Measurements from ENCODE around the gene PROCR. TPM values are rescaled to one million over a fixed set of nuclear protein-coding genes. Genes with fewer than 3 reads are reported as not detected.
"Not testable (repeated sequence)": the region's sequence is repeated elsewhere in the genome, so short reads cannot be mapped to it uniquely, and the experiment has no call there.

The PROCR gene
- total and polyA plus RNA-seq, 5 donors from 2014 or later = 1.00 to 3.7 (median 1.7) TPM; not detected in 1

DNA sequence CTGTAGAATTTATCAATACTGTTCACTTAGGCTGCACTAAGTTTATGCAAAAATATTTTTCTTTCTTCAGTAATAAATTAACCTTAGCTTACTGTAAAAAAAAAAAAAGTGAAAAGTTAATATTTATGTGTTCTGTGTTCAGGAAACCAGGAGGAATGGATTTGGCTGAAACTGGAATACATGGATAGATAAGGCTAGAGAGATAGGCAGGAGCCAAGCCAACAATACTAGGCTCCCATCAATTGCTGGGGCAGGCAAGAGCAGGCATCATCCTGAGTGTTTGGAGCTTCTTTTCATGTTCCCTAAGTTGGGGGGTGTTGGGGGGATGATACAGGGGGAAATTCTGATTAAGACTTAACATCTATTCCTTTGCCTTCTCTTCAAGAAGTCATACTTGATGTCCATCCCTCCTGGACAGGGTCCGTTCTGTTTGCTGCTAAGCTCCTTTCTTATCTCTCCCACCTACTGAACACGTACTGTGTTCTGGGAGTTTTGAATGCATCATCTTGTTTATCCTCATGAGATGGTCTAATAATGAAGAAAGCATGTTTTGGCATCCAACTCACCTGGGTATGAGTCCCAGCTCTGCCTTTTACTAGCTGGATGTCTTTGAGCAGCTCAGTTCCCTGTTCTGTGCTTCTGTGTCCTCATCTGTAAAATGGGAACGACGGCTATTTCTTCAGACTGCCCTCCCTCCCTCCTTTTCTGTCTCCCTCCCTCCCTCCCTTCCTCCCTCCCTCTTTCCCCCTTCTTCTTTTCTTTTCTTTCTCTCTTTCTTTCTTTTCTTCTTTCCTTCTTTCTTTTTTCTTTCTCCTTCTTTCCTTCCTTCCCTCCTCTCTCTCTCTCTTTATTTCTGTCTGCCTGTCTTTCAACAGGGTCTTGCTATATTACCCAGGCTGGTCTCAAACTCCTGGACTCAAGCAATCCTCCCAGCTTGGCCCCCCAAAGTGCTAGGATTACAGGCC is 6.4 kb upstream of the PROCR start:
- Mint-ChIP-seq H3K27ac (no peak overlapping the region), H3K36me3 (peaks cover 18% of the 10 kb centered on the region), H3K4me1 (peaks cover 0 to 16% (median 3%) of the 10 kb centered on the region in 4 donors), H3K27me3 (peaks cover 5% of the 10 kb centered on the region), H3K9me3 (peaks cover 0 to 14% (median 4%) of the 10 kb centered on the region in 7 donors), H3K4me3 (no peak overlapping the region)
- Histone ChIP-seq H3K27ac (ENCODE audit: insufficient read depth, low read length, poor library complexity, severe bottlenecking) (no peak overlapping the region), H3K36me3 (ENCODE audit: control insufficient read depth, insufficient read depth, low read length) (no peaks in the 10 kb centered on the region), H3K9me3 (ENCODE audit: control insufficient read depth in 2 of 2, low read length in 2 of 2) (no peaks in the 10 kb centered on the region), H3K4me3 (ENCODE audit: low read depth, low read length) (no peak overlapping the region), H3K4me1 (ENCODE audit: control insufficient read depth, insufficient read depth, low read length, poor library complexity, severe bottlenecking) (no peaks in the 10 kb centered on the region), H3K27me3 (ENCODE audit: control insufficient read depth, insufficient read depth, low read length) (no peaks in the 10 kb centered on the region)
- no peak for DNase-seq
- no peak for ATAC-seq (ENCODE audit: low read depth in 2 of 2)

DNA sequence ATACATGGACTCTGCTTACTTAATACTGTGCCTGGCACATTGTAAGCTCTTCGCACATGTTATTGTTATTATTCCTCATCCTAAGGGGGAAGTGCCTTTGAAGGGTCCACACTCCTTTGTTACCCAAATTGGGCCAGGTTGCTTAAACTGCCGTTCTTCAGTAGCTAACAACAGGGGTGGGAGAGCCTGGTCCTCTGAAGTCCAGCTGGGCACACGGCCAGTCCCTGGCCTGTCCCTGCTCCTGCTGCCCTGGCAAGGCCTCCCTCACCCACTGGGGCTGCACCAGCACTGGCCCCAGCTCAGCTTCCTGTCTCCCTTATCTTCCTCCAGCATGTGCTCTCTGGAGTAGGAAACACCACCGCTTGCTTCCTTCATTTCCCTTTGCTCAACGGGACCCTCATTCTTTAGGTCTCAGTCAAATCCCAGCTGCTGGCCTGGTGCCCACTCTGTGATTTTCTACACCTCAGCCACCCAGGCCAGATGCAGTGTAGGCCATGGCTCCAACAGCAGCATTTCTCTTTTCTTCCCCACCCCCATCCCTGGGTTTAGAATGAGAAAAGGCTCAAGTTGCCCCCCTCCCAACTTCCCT is 5.5 kb upstream of the PROCR start:
- Mint-ChIP-seq H3K36me3 (peaks cover 18% of the 10 kb centered on the region), H3K4me3 (no peak overlapping the region), H3K4me1 (peaks cover 0 to 13% (median 3%) of the 10 kb centered on the region in 4 donors), H3K27me3 (peaks cover 10% of the 10 kb centered on the region), H3K27ac (peak overlapping the region in 1 of 3 donors; percentile 49), H3K9me3 (peaks cover 0 to 14% (median 4%) of the 10 kb centered on the region in 7 donors)
- Histone ChIP-seq H3K4me3 (ENCODE audit: low read depth, low read length) (no peak overlapping the region), H3K36me3 (ENCODE audit: control insufficient read depth, insufficient read depth, low read length) (no peaks in the 10 kb centered on the region), H3K27ac (ENCODE audit: insufficient read depth, low read length, poor library complexity, severe bottlenecking) (no peak overlapping the region), H3K9me3 (ENCODE audit: control insufficient read depth in 2 of 2, low read length in 2 of 2) (no peaks in the 10 kb centered on the region), H3K27me3 (ENCODE audit: control insufficient read depth, insufficient read depth, low read length) (no peaks in the 10 kb centered on the region), H3K4me1 (ENCODE audit: control insufficient read depth, insufficient read depth, low read length, poor library complexity, severe bottlenecking) (no peaks in the 10 kb centered on the region)
- no peak for DNase-seq
- no peak for ATAC-seq (ENCODE audit: low read depth in 2 of 2)

DNA sequence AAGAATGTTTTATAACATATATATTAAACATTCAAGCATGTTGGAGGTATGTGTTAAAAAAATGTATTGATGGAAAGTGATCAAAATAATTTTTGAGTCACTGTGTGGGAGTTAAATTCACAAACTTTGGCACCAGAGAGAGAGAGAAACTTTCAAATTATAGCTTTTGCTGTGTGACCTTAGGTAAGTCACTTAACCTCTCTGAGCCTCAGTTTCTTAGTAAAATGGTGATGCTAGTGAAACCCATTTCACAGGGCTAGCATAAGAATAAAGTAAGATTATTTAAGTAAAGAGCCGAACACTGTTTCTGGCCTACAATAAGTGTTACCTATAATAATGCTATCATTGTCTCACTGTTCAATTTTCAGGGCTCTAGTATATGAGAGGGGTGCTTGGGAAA is 4.1 kb upstream of the PROCR start:
- Mint-ChIP-seq H3K27me3 (peaks cover 10% of the 10 kb centered on the region), H3K27ac (no peak overlapping the region), H3K4me3 (no peak overlapping the region), H3K4me1 (peaks cover 0 to 18% (median 5%) of the 10 kb centered on the region in 4 donors), H3K9me3 (peaks cover 0 to 14% (median 2%) of the 10 kb centered on the region in 7 donors), H3K36me3 (peaks cover 15% of the 10 kb centered on the region)
- no peak for DNase-seq
- H3K27me3 ChIP-seq (ENCODE audit: control insufficient read depth, insufficient read depth, low read length) = no peaks in the 10 kb centered on the region
- no peak for ATAC-seq (ENCODE audit: low read depth in 2 of 2)
- no peaks in the 10 kb centered on the region for H3K36me3 ChIP-seq (ENCODE audit: control insufficient read depth, insufficient read depth, low read length)
- no peak overlapping the region for H3K27ac ChIP-seq (ENCODE audit: insufficient read depth, low read length, poor library complexity, severe bottlenecking)
- no peaks in the 10 kb centered on the region for H3K9me3 ChIP-seq (ENCODE audit: control insufficient read depth in 2 of 2, low read length in 2 of 2)
- peaks cover 5% of the 10 kb centered on the region for H3K4me1 ChIP-seq (ENCODE audit: control insufficient read depth, insufficient read depth, low read length, poor library complexity, severe bottlenecking)
- no peak overlapping the region for H3K4me3 ChIP-seq (ENCODE audit: low read depth, low read length)

- ATAC-seq (ENCODE audit: low read depth in 2 of 2); H3K36me3 Mint-ChIP-seq: not testable (repeated sequence)
- peaks cover 0 to 19% (median 7%) of the 10 kb centered on the region in 4 donors for H3K4me1 Mint-ChIP-seq
Measured at GRCh38 chr20:35168701-35169409, 3.0 kb upstream of the PROCR start.

DNA sequence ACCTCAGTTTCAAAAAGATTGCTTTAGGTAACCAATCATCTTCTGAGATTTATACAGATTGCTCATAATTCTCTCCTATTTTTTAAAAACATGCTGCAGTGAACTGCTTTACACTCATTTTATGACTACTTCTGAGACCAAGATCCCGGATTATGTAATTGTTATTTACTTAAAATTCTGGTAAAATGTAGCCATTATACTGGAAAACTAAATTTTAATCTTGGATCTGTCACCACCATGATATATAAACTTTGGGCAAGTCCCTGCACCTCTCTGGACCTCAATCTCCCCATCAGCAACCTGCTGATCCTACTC is 477 bp upstream of the PROCR start:
- Histone ChIP-seq H3K9me3 (ENCODE audit: control insufficient read depth in 2 of 2, low read length in 2 of 2) (no peaks in the 10 kb centered on the region), H3K27me3 (ENCODE audit: control insufficient read depth, insufficient read depth, low read length) (no peaks in the 10 kb centered on the region), H3K27ac (ENCODE audit: insufficient read depth, low read length, poor library complexity, severe bottlenecking) (no peak overlapping the region), H3K4me3 (ENCODE audit: low read depth, low read length) (no peak overlapping the region), H3K36me3 (ENCODE audit: control insufficient read depth, insufficient read depth, low read length) (no peaks in the 10 kb centered on the region), H3K4me1 (ENCODE audit: control insufficient read depth, insufficient read depth, low read length, poor library complexity, severe bottlenecking) (peaks cover 5% of the 10 kb centered on the region)
- ATAC-seq (ENCODE audit: low read depth in 2 of 2) = no peak
- Mint-ChIP-seq H3K27me3 (peaks cover 5% of the 10 kb centered on the region), H3K36me3 (peaks cover 6% of the 10 kb centered on the region), H3K27ac (no peak overlapping the region), H3K4me3 (peak overlapping the region in 1 of 4 donors; percentile 65), H3K4me1 (peaks cover 0 to 18% (median 9%) of the 10 kb centered on the region in 4 donors), H3K9me3 (peaks cover 0 to 1% (median 0%) of the 10 kb centered on the region in 7 donors)
- no peak for DNase-seq

More at GRCh38 chr20:35168701-35169409, 3.0 kb upstream of the PROCR start:
- not testable (repeated sequence) for H3K27ac ChIP-seq (ENCODE audit: insufficient read depth, low read length, poor library complexity, severe bottlenecking); H3K9me3 Mint-ChIP-seq; DNase-seq; H3K27ac Mint-ChIP-seq; H3K4me3 Mint-ChIP-seq; H3K36me3 ChIP-seq (ENCODE audit: control insufficient read depth, insufficient read depth, low read length); H3K4me3 ChIP-seq (ENCODE audit: low read depth, low read length); H3K9me3 ChIP-seq (ENCODE audit: control insufficient read depth in 2 of 2, low read length in 2 of 2); H3K27me3 Mint-ChIP-seq; H3K27me3 ChIP-seq (ENCODE audit: control insufficient read depth, insufficient read depth, low read length); H3K4me1 ChIP-seq (ENCODE audit: control insufficient read depth, insufficient read depth, low read length, poor library complexity, severe bottlenecking)

DNA sequence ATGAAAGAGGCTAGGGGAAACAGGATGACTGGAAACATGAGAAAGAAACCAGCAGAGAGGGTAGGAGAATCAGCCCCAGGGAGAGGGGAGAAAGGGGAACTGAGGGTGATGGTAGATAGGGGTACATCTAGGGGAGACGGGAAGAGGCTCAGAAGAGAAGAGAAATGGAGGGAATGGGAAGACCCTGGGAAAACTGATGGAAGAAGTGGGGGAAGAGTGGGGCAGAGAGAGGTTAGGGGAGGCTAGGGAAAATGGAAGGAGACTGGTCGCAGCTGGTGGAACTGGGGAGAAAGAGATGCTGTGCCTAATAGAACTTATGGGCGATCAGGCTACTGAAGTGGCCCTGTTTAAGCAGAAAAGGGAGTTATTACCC is 548 bp downstream of the PROCR start:
- Histone ChIP-seq H3K36me3 (ENCODE audit: control insufficient read depth, insufficient read depth, low read length) (no peaks in the 10 kb centered on the region), H3K9me3 (ENCODE audit: control insufficient read depth in 2 of 2, low read length in 2 of 2) (no peaks in the 10 kb centered on the region), H3K4me1 (ENCODE audit: control insufficient read depth, insufficient read depth, low read length, poor library complexity, severe bottlenecking) (peaks cover 5% of the 10 kb centered on the region), H3K27ac (ENCODE audit: insufficient read depth, low read length, poor library complexity, severe bottlenecking) (no peak overlapping the region), H3K4me3 (ENCODE audit: low read depth, low read length) (no peak overlapping the region), H3K27me3 (ENCODE audit: control insufficient read depth, insufficient read depth, low read length) (no peaks in the 10 kb centered on the region)
- Mint-ChIP-seq H3K4me3 (peak overlapping the region in 2 of 4 donors; percentile 57 to 65), H3K36me3 (peaks cover 6% of the 10 kb centered on the region), H3K27me3 (peaks cover 5% of the 10 kb centered on the region), H3K27ac (peak overlapping the region; percentile 27 to 73 (median 67)), H3K9me3 (peaks cover 0 to 1% (median 0%) of the 10 kb centered on the region in 7 donors), H3K4me1 (peaks cover 0 to 18% (median 9%) of the 10 kb centered on the region in 4 donors)
- no peak for ATAC-seq (ENCODE audit: low read depth in 2 of 2)
- no peak for DNase-seq

- Mint-ChIP-seq H3K27ac (no peak overlapping the region), H3K4me1 (peaks cover 0 to 18% (median 9%) of the 10 kb centered on the region in 4 donors)
- ATAC-seq (ENCODE audit: low read depth in 2 of 2) = no peak
Measured at GRCh38 chr20:35173576-35174192, 1.8 kb downstream of the PROCR start.

More at GRCh38 chr20:35173576-35174192, 1.8 kb downstream of the PROCR start:
- Mint-ChIP-seq H3K9me3 (peaks cover 0 to 1% (median 0%) of the 10 kb centered on the region in 7 donors), H3K27me3 (peaks cover 5% of the 10 kb centered on the region), H3K36me3 (peaks cover 6% of the 10 kb centered on the region), H3K4me3 (no peak overlapping the region)
- Histone ChIP-seq H3K36me3 (ENCODE audit: control insufficient read depth, insufficient read depth, low read length) (no peaks in the 10 kb centered on the region), H3K4me3 (ENCODE audit: low read depth, low read length) (no peak overlapping the region), H3K27ac (ENCODE audit: insufficient read depth, low read length, poor library complexity, severe bottlenecking) (no peak overlapping the region), H3K4me1 (ENCODE audit: control insufficient read depth, insufficient read depth, low read length, poor library complexity, severe bottlenecking) (peaks cover 5% of the 10 kb centered on the region), H3K9me3 (ENCODE audit: control insufficient read depth in 2 of 2, low read length in 2 of 2) (no peaks in the 10 kb centered on the region), H3K27me3 (ENCODE audit: control insufficient read depth, insufficient read depth, low read length) (no peaks in the 10 kb centered on the region)
- DNase-seq = no peak
